VCaP (cell line): ENCODE data around the gene HMBS.
A peak's percentile ranks its signal among the peaks of the same experiment; 100 is the strongest.

Experiments used
- H3K27ac ChIP-seq: fragments of 450-650 bp; 2 replicates; pipeline ENCODE4 v1.5.1; 2017
- CTCF ChIP-seq: fragments of 450-650 bp; conservative IDR thresholded peaks from 2 replicates; pipeline ENCODE4 v1.5.1; 2017; ENCODE audit warnings: mild to moderate bottlenecking, moderate library complexity

The HMBS gene

GRCh38 chr11:119078675-119079420, 5.8 kb upstream of the HMBS start:
- no peak overlapping the region for H3K27ac ChIP-seq
- TF ChIP-seq CTCF = no peak

GRCh38 chr11:119081682-119082260, 2.9 kb upstream of the HMBS start:
- TF ChIP-seq CTCF = no peak
- H3K27ac ChIP-seq = no peak overlapping the region

- peak overlapping the region; percentile 87 for H3K27ac ChIP-seq
- no peak for TF ChIP-seq CTCF
These were observed 761 bp downstream of the HMBS start for GRCh38 chr11:119085437-119085847.

GRCh38 chr11:119087123-119087522, 2.4 kb downstream of the HMBS start:
- no peak for TF ChIP-seq CTCF
- no peak overlapping the region for H3K27ac ChIP-seq

GRCh38 chr11:119087747-119088241, 3.1 kb downstream of the HMBS start:
- TF ChIP-seq CTCF = no peak
- no peak overlapping the region for H3K27ac ChIP-seq

GRCh38 chr11:119088406-119088805, 3.7 kb downstream of the HMBS start:
- TF ChIP-seq CTCF = no peak
- no peak overlapping the region for H3K27ac ChIP-seq

GRCh38 chr11:119089319-119089718, 4.6 kb downstream of the HMBS start:
- H3K27ac ChIP-seq = no peak overlapping the region
- TF ChIP-seq CTCF = no peak
